Adipose tissue (tissue), 3 donors: ENCODE data around the gene AGPAT1. TPM values are rescaled to one million over a fixed set of nuclear protein-coding genes. Genes with fewer than 3 reads are reported as not detected.
A peak's percentile ranks its signal among the peaks of the same experiment; 100 is the strongest.
"Not testable (repeated sequence)": the region's sequence is repeated elsewhere in the genome, so short reads cannot be mapped to it uniquely, and the experiment has no call there.

Experiments
- H3K27ac ChIP-seq: one replicate; pipeline ENCODE4 v1.5.1; 2013; ENCODE audit warnings: low read depth, low read length
- WGBS, 3 donors: extraction: QIAGEN DNeasy Blood & Tissue Kit; methylation state at CpG; one replicate each; pipeline ENCODE4 v1.1.7; 2013; 5-methylcytosine and 5-hydroxymethylcytosine counted together
- polyA plus RNA-seq, 3 donors: library from polyadenylated mRNA; stranded (reverse); fragments of 200-250 nt; gene quantifications; one replicate each; pipeline ENCODE4 v1.2.3, GENCODE V29; 2013
- donor health status: healthy with polysubstance abuse.
- donor health status: Bipolar disorder and iron deficiency.
- donor health status: healthy.

The AGPAT1 gene
- polyA plus RNA-seq, 3 donors: 19.9 to 56.3 (median 43.1) TPM

DNA sequence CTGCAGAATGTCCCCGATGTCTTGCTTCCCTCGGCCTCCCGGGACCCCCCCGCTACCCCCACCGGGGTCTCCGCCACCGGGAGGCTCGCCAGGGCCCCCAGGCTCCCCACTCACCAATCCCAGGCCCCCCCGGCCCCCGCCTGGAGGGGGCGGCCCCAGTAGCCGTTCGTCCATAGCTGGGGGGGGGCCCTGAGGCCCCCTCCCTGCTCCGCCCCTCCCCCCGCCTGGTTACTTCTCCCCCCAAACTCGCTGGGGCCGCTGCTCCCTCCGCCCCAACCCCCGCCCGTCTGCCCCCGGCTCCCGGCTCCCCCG lies 13.8 kb upstream of the AGPAT1 start:
- WGBS, 3 donors: 0 to 15% (median 2%) methylated on average over 13 to 23 of the region's 23 CpGs
- peak overlapping the region; percentile 69 for H3K27ac ChIP-seq

DNA sequence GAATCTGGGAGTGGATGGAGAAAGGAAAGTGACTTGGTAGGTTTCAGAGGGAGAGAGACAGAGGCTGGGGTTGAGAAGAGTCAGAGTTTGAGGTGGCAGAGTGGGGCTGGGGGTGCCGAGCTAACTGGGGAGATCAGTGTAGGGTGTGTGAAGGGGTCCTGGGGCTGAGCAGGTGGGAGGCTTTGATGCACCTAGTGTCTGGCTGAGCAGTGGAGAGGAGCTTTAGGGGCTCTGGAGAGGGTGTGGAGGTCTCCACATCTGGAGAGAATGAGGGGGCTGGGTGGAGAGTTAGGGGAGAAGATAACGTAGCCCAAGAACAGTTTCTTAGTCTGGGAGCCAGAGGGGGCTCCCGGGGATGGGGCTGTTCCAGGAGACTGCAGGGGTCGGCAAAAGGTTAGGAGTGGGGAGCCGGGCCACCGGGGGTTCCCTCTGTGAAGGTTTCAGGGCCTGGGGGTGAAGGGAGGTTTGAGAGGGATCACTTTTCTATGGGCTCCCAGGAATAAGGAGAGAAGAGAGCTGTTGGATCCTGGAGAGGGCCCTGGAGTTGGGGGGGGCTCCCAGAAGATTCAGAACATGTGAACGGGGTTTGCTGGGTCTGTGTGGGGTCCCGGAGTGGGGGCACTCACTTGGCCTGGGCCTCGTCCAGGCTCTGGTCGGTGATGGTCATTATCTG lies 13.3 kb upstream of the AGPAT1 start:
- peak overlapping the region; percentile 69 for H3K27ac ChIP-seq
- WGBS, 3 donors: 1 to 3% (median 2%) methylated on average over 9 to 10 of the region's 10 CpGs

DNA sequence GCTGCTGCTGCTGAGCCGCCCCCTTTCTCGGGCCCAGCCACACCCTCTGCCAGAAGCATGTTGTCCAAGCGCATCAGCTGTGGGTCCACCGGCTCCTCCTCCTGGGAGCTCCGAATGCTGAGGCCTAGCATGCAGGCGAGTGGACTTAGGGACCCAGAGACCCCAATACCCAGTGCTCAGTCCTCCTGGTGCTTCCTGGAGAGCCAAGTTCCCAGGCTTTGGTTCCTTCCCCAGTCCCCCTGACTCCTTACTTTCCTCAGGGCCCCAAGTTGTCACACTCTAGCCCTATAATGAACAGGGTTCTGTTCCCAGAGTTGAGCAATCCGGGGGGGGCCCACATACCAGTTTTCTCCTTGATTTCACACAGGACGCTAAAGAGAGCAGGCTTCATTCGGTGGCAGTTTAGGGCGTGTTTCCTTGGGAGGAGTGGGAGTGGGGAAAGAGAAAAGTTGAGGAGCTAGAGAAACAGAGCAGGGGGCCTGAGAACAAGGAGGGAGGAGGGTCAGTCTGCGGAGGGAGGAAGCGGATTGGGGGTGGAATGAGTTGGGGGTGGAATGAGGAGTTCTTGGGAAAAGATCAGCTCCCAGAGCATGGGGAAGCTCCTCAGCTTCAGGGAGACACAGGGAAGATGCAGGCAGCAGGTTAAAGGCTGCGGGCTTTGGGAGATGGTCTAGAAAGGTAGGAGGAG lies 12.6 kb upstream of the AGPAT1 start:
- peak overlapping the region; percentile 40 for H3K27ac ChIP-seq
- 16 to 28% (median 23%) methylated on average over 10 to 12 of the region's 13 CpGs for WGBS, 3 donors

DNA sequence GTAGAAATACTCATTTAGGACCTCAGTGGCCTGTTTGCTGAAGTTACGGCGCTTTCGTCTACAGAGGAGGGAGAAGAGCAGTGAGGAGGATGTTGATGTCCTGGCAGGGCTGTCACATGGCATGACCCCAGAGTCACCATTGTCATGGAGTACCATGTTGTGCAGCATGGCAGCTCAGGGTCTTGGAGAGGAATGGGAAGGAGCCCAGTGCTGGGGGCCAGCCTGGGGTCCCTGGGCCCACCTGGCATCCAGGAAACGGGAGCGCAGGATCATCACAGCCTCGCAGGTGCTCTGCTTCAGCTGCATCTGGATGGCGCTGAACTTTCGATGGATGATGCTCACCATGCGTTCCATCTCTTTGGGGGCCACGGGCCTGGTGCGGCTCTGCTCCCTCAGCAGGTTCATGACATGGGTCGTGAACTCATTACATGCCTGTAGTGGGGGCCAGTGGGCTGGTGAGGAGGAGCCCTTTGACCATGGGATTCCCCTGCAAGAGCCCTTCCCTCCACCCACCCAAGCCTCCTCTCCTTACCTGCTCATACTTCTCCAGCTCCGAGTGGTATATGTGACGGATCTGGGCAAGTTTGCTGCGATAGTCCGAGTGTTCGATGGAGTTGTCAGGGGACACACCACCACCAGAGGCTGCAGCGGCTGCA lies 12.0 kb upstream of the AGPAT1 start:
- WGBS, 3 donors: 68 to 78% (median 74%) methylated on average over 16 to 18 of the region's 18 CpGs
- not testable (repeated sequence) for H3K27ac ChIP-seq

DNA sequence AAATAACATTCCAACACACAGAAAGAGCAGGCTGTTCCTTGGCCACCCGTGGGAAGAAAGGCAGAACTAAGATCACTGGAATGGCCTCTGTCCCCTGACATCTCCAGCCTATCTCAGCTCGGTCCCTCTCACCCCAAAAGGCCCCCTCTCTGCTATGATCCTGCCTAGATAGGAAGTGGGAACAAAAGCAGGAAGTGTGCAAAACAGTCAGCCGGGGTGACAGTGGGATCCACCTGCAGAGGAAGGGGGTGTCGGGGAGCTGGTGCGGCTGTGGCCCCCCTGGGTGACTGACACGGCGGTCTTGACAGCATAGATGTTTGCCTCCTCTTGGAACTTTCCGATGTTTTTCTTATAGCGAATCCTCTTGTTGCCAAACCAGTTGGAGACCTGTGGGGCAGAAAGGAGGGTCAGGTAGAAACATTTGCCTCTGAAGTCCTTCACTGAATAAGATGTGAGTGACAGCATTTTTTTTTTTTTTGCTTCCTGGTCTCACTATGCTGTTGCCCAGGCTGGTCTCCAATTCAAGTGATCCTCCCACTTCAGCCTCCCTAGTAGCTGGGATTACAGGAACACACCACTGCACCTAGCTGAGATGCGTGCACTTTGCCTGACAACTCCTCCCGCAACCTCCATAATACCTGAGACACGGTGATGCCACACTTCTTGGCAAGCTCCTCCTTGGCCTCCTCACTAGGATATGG lies 11.3 kb upstream of the AGPAT1 start:
- WGBS, 3 donors: 49 to 70% (median 51%) methylated on average over 12 of the region's 12 CpGs
- H3K27ac ChIP-seq: no peak overlapping the region

GRCh38 chr6:32186151-32186840 lies 10.4 kb upstream of the AGPAT1 start:
- H3K27ac ChIP-seq: not testable (repeated sequence)
- 58 to 65% (median 63%) methylated on average over 10 of the region's 10 CpGs for WGBS, 3 donors

GRCh38 chr6:32185681-32186131 lies 9.8 kb upstream of the AGPAT1 start:
- 35 to 38% (median 37%) methylated on average over 11 of the region's 11 CpGs for WGBS, 3 donors
- H3K27ac ChIP-seq: not testable (repeated sequence)

DNA sequence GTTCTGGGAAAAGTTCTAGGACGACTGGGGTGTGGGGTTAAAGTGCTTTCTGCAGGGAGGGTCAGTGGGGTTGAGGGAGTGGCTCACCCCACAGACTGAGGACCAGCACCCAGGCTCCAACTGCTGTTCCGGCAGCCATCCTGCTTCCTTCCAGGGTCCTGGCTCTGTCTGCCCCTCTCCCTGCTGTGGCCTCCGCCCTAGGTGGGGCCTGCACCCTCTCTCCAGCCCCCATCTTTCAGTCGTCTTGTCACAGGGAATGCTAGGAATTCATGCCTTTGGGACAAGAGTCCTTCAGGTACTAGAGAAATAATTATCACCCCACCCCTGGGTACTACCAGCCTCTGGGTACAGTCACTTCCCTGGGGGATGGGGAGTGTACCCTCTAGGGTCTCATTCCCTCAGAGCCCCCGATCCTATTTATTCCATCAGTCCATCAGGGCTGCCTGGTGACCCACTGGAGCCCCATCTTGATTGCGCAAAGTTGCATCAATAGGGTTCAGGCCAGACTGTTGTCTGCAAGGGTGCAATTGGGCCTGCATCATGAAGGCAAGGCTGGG lies 8.3 kb upstream of the AGPAT1 start, which contains the start of gene AGER:
Gene AGER, minus strand, starts transcription at position 170 of the 557 bp plus-strand sequence. Its CDS starts 31 bp downstream, at position 139.
- no peak within 1 kb of the TSS for H3K27ac ChIP-seq
- 74 to 81% (median 81%) methylated on average over 6 of the region's 6 CpGs for whole genome bisulfite sequencing, 3 donors

DNA sequence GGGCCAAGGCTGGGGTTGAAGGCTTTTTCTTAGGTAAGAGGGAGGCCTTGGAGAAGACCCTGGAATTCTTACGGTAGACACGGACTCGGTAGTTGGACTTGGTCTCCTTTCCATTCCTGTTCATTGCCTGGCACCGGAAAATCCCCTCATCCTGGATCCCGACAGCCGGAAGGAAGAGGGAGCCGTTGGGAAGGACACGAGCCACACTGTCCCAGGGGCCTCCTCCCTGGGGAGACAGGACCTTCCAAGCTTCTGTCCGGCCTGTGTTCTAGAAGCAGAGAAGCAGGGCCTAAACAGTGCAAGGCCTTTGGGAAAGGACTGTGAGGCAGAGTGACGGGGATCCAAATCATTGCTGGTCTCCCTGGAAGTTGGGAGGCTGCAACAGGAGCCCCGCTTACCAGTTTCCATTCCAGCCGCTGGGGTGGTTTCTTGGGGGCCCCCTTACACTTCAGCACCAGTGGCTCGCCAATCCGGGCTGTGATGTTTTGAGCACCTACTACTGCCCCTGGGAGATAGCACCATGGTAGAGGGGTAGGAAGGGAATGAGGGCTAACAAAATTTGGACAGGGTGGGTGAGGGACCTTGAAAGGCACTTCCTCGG lies 7.7 kb upstream of the AGPAT1 start:
- no peak overlapping the region for H3K27ac ChIP-seq
- 66 to 90% (median 80%) methylated on average over 15 of the region's 15 CpGs for WGBS, 3 donors

- H3K27ac ChIP-seq: no peak overlapping the region
- whole genome bisulfite sequencing, 3 donors: 78 to 85% (median 82%) methylated on average over 3 of the region's 3 CpGs
Observed at GRCh38 chr6:32183030-32183429, 7.1 kb upstream of the AGPAT1 start.

- no peak overlapping the region for H3K27ac ChIP-seq
- 79 to 88% (median 83%) methylated on average over 10 of the region's 10 CpGs for WGBS, 3 donors
Observed at GRCh38 chr6:32182555-32182981, 6.7 kb upstream of the AGPAT1 start.

- WGBS, 3 donors: 67 to 92% (median 78%) methylated on average over 10 of the region's 10 CpGs
- no peak overlapping the region for H3K27ac ChIP-seq
Observed at GRCh38 chr6:32181915-32182529, 6.1 kb upstream of the AGPAT1 start.

DNA sequence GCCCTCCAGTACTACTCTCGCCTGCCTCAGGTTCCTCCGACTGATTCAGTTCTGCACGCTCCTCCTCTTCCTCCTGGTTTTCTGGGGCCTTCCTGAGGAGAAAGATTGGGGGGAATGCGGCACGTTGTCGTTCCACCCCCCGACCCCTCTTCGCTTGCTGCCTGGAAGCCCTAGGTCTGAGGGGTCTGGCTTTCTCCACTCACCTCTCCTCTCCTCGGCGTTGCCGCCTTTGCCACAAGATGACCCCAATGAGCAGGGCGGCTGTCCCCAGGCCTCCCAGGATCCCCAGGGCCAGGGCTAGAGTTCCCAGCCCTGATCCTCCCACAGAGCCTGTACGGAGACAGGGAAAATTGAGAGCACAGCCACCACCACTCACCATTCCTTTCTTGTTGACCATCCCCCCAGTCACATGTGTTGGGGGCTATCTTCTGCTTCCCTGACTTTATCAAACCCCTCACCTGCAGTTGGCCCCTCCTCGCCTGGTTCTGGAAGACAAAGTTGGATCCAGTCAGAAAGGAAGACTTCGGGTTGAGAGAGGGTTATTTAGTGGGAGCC lies 5.3 kb upstream of the AGPAT1 start:
- no peak overlapping the region for H3K27ac ChIP-seq
- WGBS, 3 donors: 86 to 92% (median 89%) methylated on average over 14 to 15 of the region's 15 CpGs

DNA sequence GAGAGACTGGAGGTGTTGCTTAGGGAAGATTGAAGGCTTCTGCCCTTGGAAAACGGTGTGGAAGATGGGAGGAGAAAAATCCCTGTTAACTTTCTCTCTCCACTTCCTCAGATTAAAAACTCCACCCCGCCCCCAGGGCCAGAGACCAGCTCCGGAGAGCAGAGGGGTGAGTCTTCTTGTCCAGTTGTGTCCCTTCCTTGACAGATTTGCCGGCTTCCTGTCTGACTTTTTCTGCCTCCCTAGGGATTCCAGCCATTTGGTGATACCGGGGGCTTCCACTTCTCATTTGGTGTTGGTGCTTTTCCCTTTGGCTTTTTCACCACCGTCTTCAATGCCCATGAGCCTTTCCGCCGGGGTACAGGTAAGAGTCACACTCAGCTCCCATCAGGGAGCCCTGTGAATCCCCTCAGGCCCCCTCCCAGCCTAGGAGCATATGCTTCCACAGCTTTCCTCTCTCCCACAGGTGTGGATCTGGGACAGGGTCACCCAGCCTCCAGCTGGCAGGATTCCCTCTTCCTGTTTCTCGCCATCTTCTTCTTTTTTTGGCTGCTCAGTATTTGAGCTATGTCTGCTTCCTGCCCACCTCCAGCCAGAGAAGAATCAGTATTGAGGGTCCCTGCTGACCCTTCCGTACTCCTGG lies 4.0 kb upstream of the AGPAT1 start:
- WGBS, 3 donors: 56 to 69% (median 69%) methylated on average over 10 of the region's 10 CpGs
- no peak overlapping the region for H3K27ac ChIP-seq

DNA sequence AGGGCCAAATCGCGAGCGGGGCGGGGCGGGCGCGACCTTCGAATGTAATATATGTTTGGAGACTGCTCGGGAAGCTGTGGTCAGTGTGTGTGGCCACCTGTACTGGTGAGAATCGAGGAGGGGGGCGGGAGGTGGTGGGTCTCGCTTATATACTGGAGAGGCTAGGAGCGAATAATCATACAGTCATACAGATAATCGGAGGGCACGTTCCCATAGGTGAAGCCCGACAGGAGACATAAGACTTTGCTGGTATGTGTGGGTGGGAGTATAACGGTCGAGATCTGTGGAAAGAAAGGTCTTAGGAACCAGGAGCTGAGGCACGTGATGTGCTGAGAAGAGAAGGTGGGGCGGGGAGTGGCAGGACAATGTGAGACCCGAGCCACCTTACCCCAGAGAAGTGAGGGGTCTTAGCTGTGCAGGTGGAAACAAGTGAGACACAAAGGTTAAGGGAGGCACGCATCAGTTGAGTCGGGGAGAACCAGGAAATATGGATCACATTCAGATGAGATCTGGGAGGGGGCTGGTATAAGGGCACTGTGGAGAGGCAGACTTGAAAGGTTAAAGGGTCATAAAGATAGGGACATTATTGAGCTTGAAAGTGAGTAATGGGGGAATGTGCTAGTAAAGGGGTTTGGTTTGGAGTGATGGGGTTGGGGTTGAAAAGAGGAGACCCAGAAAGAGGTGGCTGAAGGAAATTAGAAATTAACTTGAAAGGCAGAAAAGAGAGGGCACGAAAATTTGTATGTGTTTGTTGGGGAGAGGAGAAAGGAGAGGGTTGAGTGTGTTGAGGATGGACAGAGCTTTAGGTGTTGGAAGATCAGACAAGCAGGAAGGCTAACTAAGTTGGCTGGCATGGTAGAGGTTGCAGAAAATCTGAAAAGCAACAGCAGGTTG lies 2.9 kb upstream of the AGPAT1 start:
- H3K27ac ChIP-seq: no peak overlapping the region
- WGBS, 3 donors: 3 to 4% (median 4%) methylated on average over 24 of the region's 24 CpGs
